ENCODE results near the gene PIP5K1A.
A peak's percentile ranks its signal among the peaks of the same experiment; 100 is the strongest.
"Not testable (repeated sequence)": the region's sequence is repeated elsewhere in the genome, so short reads cannot be mapped to it uniquely, and the experiment has no call there.

Gene PIP5K1A

GRCh38 chr1:151192047-151192446, 6.3 kb upstream of the PIP5K1A start:
- DNase-seq (ENCODE audit: low read depth in 2 of 2, low spot score in 1 of 2) = no peak

GRCh38 chr1:151193304-151193703, 5.0 kb upstream of the PIP5K1A start:
- DNase-seq (ENCODE audit: low read depth in 2 of 2, low spot score in 1 of 2) = no peak

- DNase-seq (ENCODE audit: low read depth in 2 of 2, low spot score in 1 of 2) = no peak
These were observed 4.5 kb upstream of the PIP5K1A start for GRCh38 chr1:151193856-151194255.

- not testable (repeated sequence) for DNase-seq (ENCODE audit: low read depth in 2 of 2, low spot score in 1 of 2)
These were observed 3.3 kb upstream of the PIP5K1A start for GRCh38 chr1:151194894-151195594.

GRCh38 chr1:151196292-151196800, 2.0 kb upstream of the PIP5K1A start:
- no peak for DNase-seq (ENCODE audit: low read depth in 2 of 2, low spot score in 1 of 2)

DNA sequence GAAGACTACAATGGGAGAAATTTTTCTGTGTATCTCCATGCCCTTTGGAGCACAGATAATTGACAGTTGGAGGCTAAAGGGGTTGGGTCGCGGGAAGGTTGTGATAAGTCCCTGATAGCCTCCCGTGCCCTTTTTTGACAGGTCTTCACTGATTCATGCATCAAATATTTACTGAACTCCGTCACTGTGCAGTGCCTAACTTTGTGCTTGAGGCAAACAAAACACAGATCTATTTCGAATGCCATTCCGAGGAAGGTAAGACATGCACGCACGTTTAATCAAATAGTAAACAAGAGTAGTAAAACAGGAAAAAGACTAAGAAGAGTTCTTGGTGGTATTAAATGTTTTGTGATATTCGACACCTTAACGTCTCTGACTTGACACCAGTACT, 494 bp upstream of the PIP5K1A start:
- no peak for DNase-seq (ENCODE audit: low read depth in 2 of 2, low spot score in 1 of 2)

- no peak for DNase-seq (ENCODE audit: low read depth in 2 of 2, low spot score in 1 of 2)
These were observed 1.7 kb downstream of the PIP5K1A start for GRCh38 chr1:151199873-151200581.

DNA sequence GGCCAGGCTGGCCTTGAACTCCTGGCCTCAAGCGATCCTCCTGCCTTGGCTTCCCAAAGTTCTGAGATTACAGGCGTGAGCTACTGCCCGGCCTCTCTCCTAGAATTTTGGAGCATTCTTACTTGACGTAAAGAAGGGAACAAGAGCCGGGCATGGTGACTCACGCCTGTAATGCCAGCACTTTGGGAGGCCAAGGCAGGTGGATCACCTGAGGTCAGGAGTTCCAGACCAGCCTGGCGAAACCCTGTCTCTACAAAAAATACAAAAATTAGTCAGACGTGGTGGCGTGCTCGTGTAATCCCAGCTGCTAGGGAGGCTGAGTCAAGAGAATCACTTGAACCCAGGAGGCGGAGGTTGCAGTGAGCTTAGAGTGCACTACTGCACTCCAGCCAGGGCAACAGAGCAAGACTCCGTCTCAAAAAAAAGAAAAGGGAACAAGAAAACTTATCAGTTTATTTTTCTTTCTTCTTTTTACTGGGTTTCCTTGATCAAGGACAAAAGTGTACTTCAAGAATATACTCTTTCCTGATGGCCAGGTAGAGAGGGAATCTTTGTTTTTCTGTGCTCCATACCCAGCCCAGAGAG, 7.1 kb downstream of the PIP5K1A start:
- DNase-seq (ENCODE audit: low read depth in 2 of 2, low spot score in 1 of 2) = not testable (repeated sequence)

DNA sequence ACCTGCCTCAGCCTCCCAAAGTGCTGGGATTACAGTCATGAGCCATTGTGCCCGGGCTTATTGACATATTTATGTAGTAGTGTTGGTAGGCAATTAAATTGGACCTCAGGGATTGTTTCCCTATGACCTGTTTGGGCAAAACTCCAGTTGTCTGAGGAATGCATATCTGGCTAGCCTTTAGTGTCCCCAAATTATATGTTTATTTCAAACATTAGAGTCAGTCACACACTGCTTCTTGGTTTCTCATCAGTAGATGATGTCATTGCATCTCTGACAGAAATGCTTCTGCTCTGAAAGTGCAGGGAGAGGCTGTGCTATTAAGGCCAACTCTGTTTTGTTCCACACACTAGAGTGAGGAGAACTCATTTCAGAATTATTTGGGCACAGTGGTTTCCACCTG, 12.5 kb downstream of the PIP5K1A start:
- DNase-seq (ENCODE audit: low read depth in 2 of 2, low spot score in 1 of 2) = no peak

- DNase-seq (ENCODE audit: low read depth in 2 of 2, low spot score in 1 of 2) = no peak
These were observed 13.8 kb downstream of the PIP5K1A start for GRCh38 chr1:151211972-151212705.

GRCh38 chr1:151213560-151213959, 15.2 kb downstream of the PIP5K1A start:
- DNase-seq (ENCODE audit: low read depth in 2 of 2, low spot score in 1 of 2) = no peak

GRCh38 chr1:151221616-151222015, 23.3 kb downstream of the PIP5K1A start:
- no peak for DNase-seq (ENCODE audit: low read depth in 2 of 2, low spot score in 1 of 2)

DNA sequence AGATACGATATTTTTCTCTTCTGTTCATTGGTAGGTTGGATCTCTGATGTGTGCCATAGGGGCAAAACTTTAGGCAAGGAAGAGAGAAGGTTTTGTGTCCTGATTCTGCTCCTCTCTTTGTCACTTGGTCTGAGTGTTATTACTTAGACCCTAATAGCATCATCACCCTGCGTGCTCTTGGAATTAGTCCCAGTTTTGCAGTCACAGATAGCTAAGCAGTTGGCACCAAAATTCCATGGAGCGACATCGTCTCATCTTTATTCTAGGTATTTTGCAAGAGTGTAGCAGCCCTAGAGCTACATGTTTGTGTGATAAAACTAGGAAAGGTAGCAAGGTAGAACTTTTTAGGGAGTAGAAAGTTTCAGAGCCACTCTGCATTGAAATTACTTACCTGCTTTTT, 23.8 kb downstream of the PIP5K1A start:
- no peak for DNase-seq (ENCODE audit: low read depth in 2 of 2, low spot score in 1 of 2)

DNA sequence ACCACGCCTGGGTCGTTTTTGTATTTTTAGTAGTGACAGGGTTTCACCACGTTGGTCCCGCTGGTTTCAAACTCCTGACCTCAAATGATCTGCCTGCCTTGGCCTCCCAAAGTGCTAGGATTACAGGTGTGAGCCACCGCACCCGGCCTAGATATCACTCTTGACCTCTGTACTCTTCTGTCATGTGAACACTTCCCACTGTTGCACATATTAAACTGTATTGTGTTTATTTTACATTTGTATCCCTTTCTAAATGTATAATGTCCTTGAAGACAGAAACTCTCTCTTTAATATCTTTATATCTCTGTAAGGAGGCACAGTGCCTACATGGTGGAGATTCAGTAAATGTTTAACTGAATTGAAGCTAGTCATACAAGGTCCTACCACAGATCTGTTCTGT, 36.9 kb downstream of the PIP5K1A start:
- no peak for DNase-seq (ENCODE audit: low read depth in 2 of 2, low spot score in 1 of 2)

DNA sequence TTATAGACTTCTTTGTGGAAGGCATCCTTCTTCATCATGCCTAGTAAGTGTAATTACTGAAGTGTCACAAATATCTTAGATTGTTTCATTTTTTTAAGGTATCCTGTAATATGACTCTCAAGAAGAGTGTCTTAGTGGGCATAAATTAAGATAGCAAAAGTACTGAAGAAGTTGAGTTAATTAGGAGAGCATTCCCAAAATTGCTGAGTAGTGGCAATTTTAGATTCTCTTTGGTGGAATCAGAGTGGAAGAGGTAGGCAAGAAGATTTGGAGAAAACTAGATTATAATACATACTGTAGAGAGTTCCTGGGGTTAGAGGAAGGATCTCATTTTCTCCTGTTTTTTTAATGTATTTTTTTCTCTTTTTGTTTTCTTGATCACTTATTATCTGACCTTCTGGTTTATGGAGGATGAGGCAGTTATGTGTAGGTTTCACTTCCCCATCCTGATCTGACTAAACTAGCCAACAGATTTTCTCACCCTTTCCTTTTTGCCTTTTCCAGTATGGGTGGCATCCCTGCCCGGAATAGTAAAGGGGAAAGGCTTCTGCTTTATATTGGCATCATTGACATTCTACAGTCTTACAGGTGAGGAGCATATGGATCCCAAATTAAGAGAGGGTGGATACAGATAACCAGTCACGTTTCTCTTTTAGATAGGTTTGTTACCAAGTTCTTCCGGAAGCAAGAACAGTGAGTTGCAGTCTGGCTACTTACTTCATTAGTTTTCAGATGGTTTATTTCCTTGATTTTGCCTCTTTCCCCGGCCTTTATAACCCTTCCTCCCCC, 39.5 kb downstream of the PIP5K1A start:
- DNase-seq (ENCODE audit: low read depth in 2 of 2, low spot score in 1 of 2) = no peak

DNA sequence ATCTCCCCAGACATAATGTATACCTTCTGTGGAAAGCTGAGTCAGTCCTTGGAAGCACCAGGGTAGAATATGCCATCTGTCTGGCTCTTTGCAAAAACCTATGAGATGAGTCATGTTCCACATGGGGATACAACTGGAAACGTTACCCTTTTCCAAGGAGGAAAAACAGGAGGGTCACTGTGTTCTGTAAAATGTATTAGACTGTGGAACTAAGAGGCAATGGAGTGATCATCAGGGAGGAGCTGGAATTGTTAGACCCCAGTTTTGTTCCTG, 40.1 kb downstream of the PIP5K1A start:
- DNase-seq (ENCODE audit: low read depth in 2 of 2, low spot score in 1 of 2) = no peak

- no peak for DNase-seq (ENCODE audit: low read depth in 2 of 2, low spot score in 1 of 2)
These were observed 44.1 kb downstream of the PIP5K1A start for GRCh38 chr1:151242442-151242841.

- no peak for DNase-seq (ENCODE audit: low read depth in 2 of 2, low spot score in 1 of 2)
These were observed 45.4 kb downstream of the PIP5K1A start for GRCh38 chr1:151243683-151244216.

DNA sequence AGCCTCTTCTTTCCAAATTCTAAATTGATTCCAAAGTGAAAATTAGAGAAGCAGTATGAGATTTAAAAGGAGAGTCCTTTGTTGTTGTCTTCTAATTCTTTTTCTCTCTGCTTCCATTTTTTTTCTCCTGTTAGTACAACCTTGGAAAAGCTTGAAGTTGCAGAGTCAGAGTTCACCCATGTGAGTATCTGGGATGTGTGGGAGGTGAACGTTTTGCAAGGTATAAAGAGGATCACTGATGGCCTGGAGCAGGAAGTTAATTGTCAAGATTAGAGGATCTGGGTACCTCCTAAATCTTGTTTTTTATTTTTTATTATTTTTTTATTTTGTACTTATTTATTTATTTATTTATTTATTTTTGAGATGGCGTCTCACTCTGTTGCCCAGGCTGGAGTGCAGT, 48.4 kb downstream of the PIP5K1A start:
- DNase-seq (ENCODE audit: low read depth in 2 of 2, low spot score in 1 of 2) = no peak

GRCh38 chr1:151251656-151252470, 53.5 kb downstream of the PIP5K1A start:
- DNase-seq (ENCODE audit: low read depth in 2 of 2, low spot score in 1 of 2) = peak; percentile 22 to 34
